NK-92 (cell line): ENCODE data around the gene SLC28A3.

Experiments used
- DNase-seq: peaks from one replicate; lab custom pipeline; 2025; ENCODE audit not compliant: unreplicated experiment; lab: John Stamatoyannopoulos, UW

SLC28A3 gene

GRCh38 chr9:84301851-84302250 is 38.7 kb downstream of the SLC28A3 start:
- DNase-seq: no peak

- no peak for DNase-seq
Measured at GRCh38 chr9:84300271-84300670, 40.3 kb downstream of the SLC28A3 start.

GRCh38 chr9:84297162-84297821 is 43.3 kb downstream of the SLC28A3 start:
- DNase-seq: no peak

- DNase-seq: no peak
Measured at GRCh38 chr9:84296146-84296843, 44.3 kb downstream of the SLC28A3 start.

GRCh38 chr9:84294241-84294950 is 46.2 kb downstream of the SLC28A3 start:
- DNase-seq: no peak

GRCh38 chr9:84293001-84293798 is 47.4 kb downstream of the SLC28A3 start:
- DNase-seq: no peak

- DNase-seq: no peak
Measured at GRCh38 chr9:84285381-84285780, 55.2 kb downstream of the SLC28A3 start.

- DNase-seq: no peak
Measured at GRCh38 chr9:84283946-84284345, 56.6 kb downstream of the SLC28A3 start.

GRCh38 chr9:84278130-84278529 is 62.4 kb downstream of the SLC28A3 start:
- DNase-seq: no peak

GRCh38 chr9:84277646-84278045 is 62.9 kb downstream of the SLC28A3 start:
- no peak for DNase-seq

- DNase-seq: no peak
Measured at GRCh38 chr9:84276741-84277140, 63.8 kb downstream of the SLC28A3 start.

GRCh38 chr9:84271921-84272556 is 68.5 kb downstream of the SLC28A3 start:
- no peak for DNase-seq

- DNase-seq: no peak
Measured at GRCh38 chr9:84271531-84271900, 69.0 kb downstream of the SLC28A3 start.

GRCh38 chr9:84270847-84271530 is 69.6 kb downstream of the SLC28A3 start:
- DNase-seq: no peak

- DNase-seq: no peak
Measured at GRCh38 chr9:84266087-84266561, 74.4 kb downstream of the SLC28A3 start.

- no peak for DNase-seq
Measured at GRCh38 chr9:84264307-84265029, 76.1 kb downstream of the SLC28A3 start.

- no peak for DNase-seq
Measured at GRCh38 chr9:84261070-84261746, 79.3 kb downstream of the SLC28A3 start.

GRCh38 chr9:84258371-84258770 is 82.2 kb downstream of the SLC28A3 start:
- DNase-seq: no peak

- no peak for DNase-seq
Measured at GRCh38 chr9:84255696-84256095, 84.9 kb downstream of the SLC28A3 start.
